ENCODE data around the gene PPA2. TPM values are rescaled to one million over a fixed set of nuclear protein-coding genes. Genes with fewer than 3 reads are reported as not detected.

The PPA2 gene
- total RNA-seq, 1 experiment from 2014 or later = 108 TPM

DNA sequence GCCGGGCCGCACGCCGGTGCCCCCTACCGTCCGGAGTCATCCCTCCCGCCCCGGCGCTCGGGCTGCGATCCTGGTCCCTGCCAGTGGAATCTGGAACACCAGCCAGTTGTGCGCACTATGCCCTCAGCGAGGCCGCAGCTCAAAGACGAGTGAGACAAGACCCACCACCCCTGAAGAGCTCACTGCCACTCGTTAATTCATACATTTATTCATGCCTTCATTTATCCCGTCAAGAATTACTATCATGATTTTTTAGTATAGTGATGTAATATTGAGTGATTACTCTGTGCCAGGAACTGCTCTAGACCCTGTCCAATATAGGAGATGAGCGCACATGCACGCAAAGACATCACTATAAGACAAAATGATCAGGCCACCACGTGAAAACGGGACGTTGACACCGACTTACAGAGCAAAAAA, 247 bp upstream of the PPA2 start:
- Histone ChIP-seq H2AFZ (ENCODE audit: low read length) (peak overlapping the region; percentile 22; the same call in 1 of the 2 replicates), H3K27me3 (ENCODE audit: low read length) (no peaks in the 10 kb centered on the region), H3K27ac (ENCODE audit: low read length) (peak overlapping the region; percentile 89; the same call in 1 of the 2 replicates), H3K36me3 (ENCODE audit: low read depth, low read length) (no peaks in the 10 kb centered on the region), H3K9me3 (ENCODE audit: low read length) (no peaks in the 10 kb centered on the region), H3F3A (ENCODE audit: low read length, unreplicated experiment) (no peaks in the 10 kb centered on the region), H3K9ac (ENCODE audit: low read length) (peak overlapping the region; percentile 98), H3K4me3 (ENCODE audit: low read length) (peak overlapping the region; percentile 94), H3K79me2 (ENCODE audit: low read length) (peaks cover 41% of the 10 kb centered on the region), H4K20me1 (ENCODE audit: low read length) (peaks cover 26% of the 10 kb centered on the region), H3K4me2 (ENCODE audit: low read length) (peak overlapping the region; percentile 92), H3K9me2 (replicated peaks; ENCODE audit: low read length) (no peaks in the 10 kb centered on the region), H3K4me1 (ENCODE audit: insufficient read depth, low read length) (peaks cover 20% of the 10 kb centered on the region)
- TF ChIP-seq EZH2 (IDR thresholded peaks at IDR 0.05; ENCODE audit: low read length, unreplicated experiment) = no peak
- TF ChIP-seq, protein P1, sequence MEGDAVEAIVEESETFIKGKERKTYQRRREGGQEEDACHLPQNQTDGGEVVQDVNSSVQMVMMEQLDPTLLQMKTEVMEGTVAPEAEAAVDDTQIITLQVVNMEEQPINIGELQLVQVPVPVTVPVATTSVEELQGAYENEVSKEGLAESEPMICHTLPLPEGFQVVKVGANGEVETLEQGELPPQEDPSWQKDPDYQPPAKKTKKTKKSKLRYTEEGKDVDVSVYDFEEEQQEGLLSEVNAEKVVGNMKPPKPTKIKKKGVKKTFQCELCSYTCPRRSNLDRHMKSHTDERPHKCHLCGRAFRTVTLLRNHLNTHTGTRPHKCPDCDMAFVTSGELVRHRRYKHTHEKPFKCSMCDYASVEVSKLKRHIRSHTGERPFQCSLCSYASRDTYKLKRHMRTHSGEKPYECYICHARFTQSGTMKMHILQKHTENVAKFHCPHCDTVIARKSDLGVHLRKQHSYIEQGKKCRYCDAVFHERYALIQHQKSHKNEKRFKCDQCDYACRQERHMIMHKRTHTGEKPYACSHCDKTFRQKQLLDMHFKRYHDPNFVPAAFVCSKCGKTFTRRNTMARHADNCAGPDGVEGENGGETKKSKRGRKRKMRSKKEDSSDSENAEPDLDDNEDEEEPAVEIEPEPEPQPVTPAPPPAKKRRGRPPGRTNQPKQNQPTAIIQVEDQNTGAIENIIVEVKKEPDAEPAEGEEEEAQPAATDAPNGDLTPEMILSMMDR (conservative IDR thresholded peaks at IDR 0.05; ENCODE audit: low read depth, low read length) = peak; percentile 71
- ATAC-seq (no peak), DNase-seq (peak; percentile 84)
- ChIA-PET POLR2A (ENCODE audit: unreplicated experiment) (interaction anchor here (0.6 kb wide), 2 partner anchors 70 to 95 kb away, joined by 3 read pairs; no protein-coding TSS in a partner anchor), CTCF (interaction anchor here (0.5 to 1.2 kb wide), 3 partner anchors 106 to 438 kb away, joined by 3 read pairs; no protein-coding TSS in a partner anchor)
- intact Hi-C loops (cut with micrococcal nuclease) = loop anchor here (5.0 kb wide), 1 partner anchor 238 kb away; no protein-coding TSS in a partner anchor
- no TSS peak for BruUV-seq (replicated peaks)

DNA sequence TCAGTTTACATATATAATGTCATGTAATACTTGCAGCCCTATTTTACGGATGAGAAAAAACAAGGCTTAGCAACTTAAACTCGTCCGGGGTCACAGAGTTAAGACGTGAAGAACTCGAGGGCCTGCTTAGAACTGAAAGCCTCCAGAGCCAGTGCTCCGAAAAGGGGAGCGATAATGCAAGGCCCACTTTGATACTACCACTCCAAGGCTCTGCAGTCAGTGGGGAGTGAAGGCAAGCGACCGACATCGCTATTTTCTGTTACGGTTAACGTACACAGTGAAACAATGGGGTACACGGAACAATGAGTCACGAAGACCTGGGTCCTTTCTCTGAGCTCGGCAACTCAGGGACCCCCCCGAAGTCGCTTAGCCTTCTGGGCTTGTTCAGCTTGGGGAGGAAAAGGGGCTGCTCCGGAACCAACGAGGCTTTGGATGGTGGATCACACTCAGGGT, 965 bp downstream of the PPA2 start:
- ATAC-seq (no peak; the same call in 1 of the 2 replicates), DNase-seq (peak; percentile 3)
- no peak for TF ChIP-seq EZH2 (IDR thresholded peaks at IDR 0.05; ENCODE audit: low read length, unreplicated experiment)
- no peak for TF ChIP-seq EZH2phosphoT487 (IDR thresholded peaks at IDR 0.05; ENCODE audit: borderline replicate concordance, low read length)
- TF ChIP-seq, protein P1 (conservative IDR thresholded peaks at IDR 0.05; ENCODE audit: low read depth, low read length) = no peak
- CTCF ChIA-PET = interaction anchor here (1.2 kb wide), 1 partner anchor 281 kb away, joined by 3 read pairs; no protein-coding TSS in a partner anchor
- peaks cover 20% of the 10 kb centered on the region for H3K4me1 ChIP-seq (ENCODE audit: insufficient read depth, low read length)
- H3K4me2 ChIP-seq (ENCODE audit: low read length) = peak overlapping the region; percentile 92
- H3K27me3 ChIP-seq (ENCODE audit: low read length) = no peaks in the 10 kb centered on the region
- H3K9me3 ChIP-seq (ENCODE audit: low read length) = no peaks in the 10 kb centered on the region
- peak overlapping the region; percentile 89 for H3K27ac ChIP-seq (ENCODE audit: low read length)
- peaks cover 53% of the 10 kb centered on the region for H3K79me2 ChIP-seq (ENCODE audit: low read length)
- POLR2A ChIA-PET (ENCODE audit: unreplicated experiment) = interaction anchor here (0.6 kb wide), 1 partner anchor 192 kb away, joined by 3 read pairs; no protein-coding TSS in a partner anchor
- intact Hi-C loops (cut with micrococcal nuclease) = loop anchor here (1.0 to 5.0 kb wide), 3 partner anchors 159 to 332 kb away; no protein-coding TSS in a partner anchor
- H3K9me2 ChIP-seq (replicated peaks; ENCODE audit: low read length) = no peaks in the 10 kb centered on the region
- H3F3A ChIP-seq (ENCODE audit: low read length, unreplicated experiment) = no peaks in the 10 kb centered on the region
- H3K36me3 ChIP-seq (ENCODE audit: low read depth, low read length) = no peaks in the 10 kb centered on the region
- H2AFZ ChIP-seq (ENCODE audit: low read length) = peak overlapping the region; percentile 95
- H4K20me1 ChIP-seq (ENCODE audit: low read length) = peaks cover 26% of the 10 kb centered on the region
- H3K4me3 ChIP-seq (ENCODE audit: low read length) = peak overlapping the region; percentile 94
- peak overlapping the region; percentile 98 for H3K9ac ChIP-seq (ENCODE audit: low read length)
- BruUV-seq (replicated peaks) = TSS peak; percentile 41
